GM21717 (cell line): ENCODE measurements around the gene TMPRSS6.

Source experiments
- ATAC-seq: cut with Tn5 transposase; IDR thresholded peaks from one replicate; pipeline ENCODE4 v1.9.1; 2021; ENCODE audit warnings: mild to moderate bottlenecking, moderate library complexity; ENCODE audit not compliant: unreplicated experiment

The TMPRSS6 gene

GRCh38 chr22:37109242-37109917 lies at the start of gene TMPRSS6:
TSS of gene TMPRSS6 (minus strand) at chr22:37109713. CDS start at chr22:37103417, 6,296 bp downstream.
- no peak for ATAC-seq

- ATAC-seq: no peak
Measured at GRCh38 chr22:37158963-37159290, 49.4 kb upstream of the TMPRSS6 start.

GRCh38 chr22:37157516-37158285 lies 48.2 kb upstream of the TMPRSS6 start:
- no peak for ATAC-seq

- ATAC-seq: no peak
Measured at GRCh38 chr22:37156686-37157435, 47.3 kb upstream of the TMPRSS6 start.

GRCh38 chr22:37155971-37156370 lies 46.5 kb upstream of the TMPRSS6 start:
- no peak for ATAC-seq

- ATAC-seq: no peak
Measured at GRCh38 chr22:37154925-37155712, 45.6 kb upstream of the TMPRSS6 start.

GRCh38 chr22:37153901-37154300 lies 44.4 kb upstream of the TMPRSS6 start:
- no peak for ATAC-seq

GRCh38 chr22:37151401-37151800 lies 41.9 kb upstream of the TMPRSS6 start:
- no peak for ATAC-seq

GRCh38 chr22:37150701-37151100 lies 41.2 kb upstream of the TMPRSS6 start:
- no peak for ATAC-seq

- ATAC-seq: peak; percentile 14
Measured at GRCh38 chr22:37148742-37149665, 39.5 kb upstream of the TMPRSS6 start.

- ATAC-seq: no peak
Measured at GRCh38 chr22:37148031-37148651, 38.6 kb upstream of the TMPRSS6 start.

GRCh38 chr22:37147186-37147990 lies 37.9 kb upstream of the TMPRSS6 start:
- ATAC-seq: no peak

GRCh38 chr22:37146507-37147180 lies 37.1 kb upstream of the TMPRSS6 start:
- ATAC-seq: no peak

- ATAC-seq: no peak
Measured at GRCh38 chr22:37146051-37146385, 36.5 kb upstream of the TMPRSS6 start.

GRCh38 chr22:37145180-37146050 lies 35.9 kb upstream of the TMPRSS6 start:
- no peak for ATAC-seq

GRCh38 chr22:37144180-37144554 lies 34.7 kb upstream of the TMPRSS6 start:
- ATAC-seq: no peak

GRCh38 chr22:37141971-37142370 lies 32.5 kb upstream of the TMPRSS6 start:
- ATAC-seq: no peak
